Suprapubic skin (tissue), 4 donors: ENCODE data around the gene ANKRD1. TPM values are rescaled to one million over a fixed set of nuclear protein-coding genes. Genes with fewer than 3 reads are reported as not detected.

ENCODE experiments used
- DNase-seq, 2 donors: peaks; one replicate each; pipeline ENCODE4 v3.0.0-alpha.2; 2019; ENCODE audit warnings: low spot score in 2 of 2
- H3K27ac ChIP-seq: fragments of 200-600 bp; sonication (generic); one replicate; pipeline ENCODE4 v1.5.1; 2019
- H3K27me3 ChIP-seq: fragments of 200-600 bp; sonication (generic); one replicate; pipeline ENCODE4 v1.5.1; 2019
- H3K36me3 ChIP-seq: fragments of 200-600 bp; sonication (generic); one replicate; pipeline ENCODE4 v1.5.1; 2019
- H3K4me1 ChIP-seq: fragments of 200-600 bp; sonication (generic); one replicate; pipeline ENCODE4 v1.5.1; 2019
- H3K4me3 ChIP-seq: fragments of 200-600 bp; sonication (generic); one replicate; pipeline ENCODE4 v1.5.1; 2019; ENCODE audit warnings: mild to moderate bottlenecking
- H3K9me3 ChIP-seq: fragments of 200-600 bp; sonication (generic); one replicate; pipeline ENCODE4 v1.5.1; 2019
- EP300 ChIP-seq: sonication (generic); formaldehyde crosslinking; IDR thresholded peaks from one replicate; pipeline ENCODE4 v1.6.1; 2017; ENCODE audit warnings: antibody characterized with exemption
- POLR2A ChIP-seq, 2 donors: fragments of 450-650 bp; IDR thresholded peaks; one replicate each; pipeline ENCODE4 v1.6.1; 2017; ENCODE audit warnings: antibody characterized with exemption in 2 of 2, mild to moderate bottlenecking in 2 of 2, moderate library complexity in 2 of 2
- POLR2AphosphoS5 ChIP-seq, 3 donors: sonication (generic); formaldehyde crosslinking; IDR thresholded peaks; one replicate each; pipeline ENCODE4 v1.6.1; 2017; ENCODE audit warnings: antibody characterized with exemption in 3 of 3
- WGBS: methylation state at CpG from one replicate; pipeline ENCODE4 v1.1.5; 2018; 5-methylcytosine and 5-hydroxymethylcytosine counted together
- total RNA-seq, 4 donors: library from RNA; depleted of rRNA; stranded (reverse); fragments of >200 nt; gene quantifications; one replicate each; pipeline ENCODE4 v1.1.0, GENCODE V29; 2016
- TF ChIP-seq, protein P1 (sequence below), 2 donors: fragments of 200-600 bp in 1 of 2; fragments of 450-650 bp in 1 of 2; sonication (generic) in 1 of 2; IDR thresholded peaks; one replicate each; pipeline ENCODE4 v1.5.1; 2016 to 2019; ENCODE audit warnings: antibody characterized with exemption in 2 of 2, mild to moderate bottlenecking in 1 of 2, moderate library complexity in 1 of 2

The ANKRD1 gene
- under 1 TPM in 1 of 4 donors, not detected in 3; 0.30 TPM for total RNA-seq

DNA sequence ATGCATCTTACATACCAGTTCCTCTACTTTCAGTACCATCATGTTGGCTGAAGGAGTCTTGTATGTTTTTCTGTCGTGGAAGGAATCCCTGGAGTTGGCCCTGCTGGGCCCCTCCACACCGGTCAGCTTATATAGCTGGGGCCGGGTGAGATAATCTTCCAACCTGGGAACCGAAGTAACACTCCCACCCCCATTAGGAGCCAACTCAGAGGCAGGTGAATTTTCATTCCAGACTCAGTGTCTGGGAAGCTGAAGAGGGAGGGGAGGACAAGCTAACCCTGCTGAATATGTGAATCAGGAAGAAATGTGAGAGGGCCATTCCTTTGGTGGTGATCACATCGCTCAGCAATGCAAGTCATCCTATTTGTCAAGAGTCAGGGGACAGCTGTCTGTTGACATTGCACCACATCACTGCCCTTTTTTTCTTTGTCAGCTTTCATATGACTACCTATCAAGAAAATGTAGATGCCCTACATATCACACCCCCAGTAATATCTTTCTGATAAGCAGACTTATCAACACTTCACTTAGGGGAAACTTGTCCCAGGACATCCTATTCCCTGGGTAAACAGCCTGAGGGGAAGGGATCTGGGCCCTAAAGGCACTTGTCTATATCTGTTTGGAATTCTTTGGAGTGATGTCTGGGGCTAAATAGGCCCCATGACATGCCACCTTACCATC, at the start of gene ANKRD1:
TSS of gene ANKRD1 (minus strand) at position 102 of the 681 bp plus-strand sequence. CDS start at position 42, 60 bp downstream.
- DNase-seq = no peak
- Histone ChIP-seq H3K4me1 (no peaks in the 10 kb centered on the region), H3K4me3 (no peak within 1 kb of the TSS), H3K27me3 (no peaks in the 10 kb centered on the region), H3K9me3 (no peaks in the 10 kb centered on the region), H3K36me3 (no peaks in the 10 kb centered on the region), H3K27ac (no peak within 1 kb of the TSS)
- TF ChIP-seq, protein P1, sequence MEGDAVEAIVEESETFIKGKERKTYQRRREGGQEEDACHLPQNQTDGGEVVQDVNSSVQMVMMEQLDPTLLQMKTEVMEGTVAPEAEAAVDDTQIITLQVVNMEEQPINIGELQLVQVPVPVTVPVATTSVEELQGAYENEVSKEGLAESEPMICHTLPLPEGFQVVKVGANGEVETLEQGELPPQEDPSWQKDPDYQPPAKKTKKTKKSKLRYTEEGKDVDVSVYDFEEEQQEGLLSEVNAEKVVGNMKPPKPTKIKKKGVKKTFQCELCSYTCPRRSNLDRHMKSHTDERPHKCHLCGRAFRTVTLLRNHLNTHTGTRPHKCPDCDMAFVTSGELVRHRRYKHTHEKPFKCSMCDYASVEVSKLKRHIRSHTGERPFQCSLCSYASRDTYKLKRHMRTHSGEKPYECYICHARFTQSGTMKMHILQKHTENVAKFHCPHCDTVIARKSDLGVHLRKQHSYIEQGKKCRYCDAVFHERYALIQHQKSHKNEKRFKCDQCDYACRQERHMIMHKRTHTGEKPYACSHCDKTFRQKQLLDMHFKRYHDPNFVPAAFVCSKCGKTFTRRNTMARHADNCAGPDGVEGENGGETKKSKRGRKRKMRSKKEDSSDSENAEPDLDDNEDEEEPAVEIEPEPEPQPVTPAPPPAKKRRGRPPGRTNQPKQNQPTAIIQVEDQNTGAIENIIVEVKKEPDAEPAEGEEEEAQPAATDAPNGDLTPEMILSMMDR (IDR thresholded peaks at IDR 0.05) = no peak
- TF ChIP-seq POLR2AphosphoS5 (IDR thresholded peaks at IDR 0.05) (no peak), POLR2A (IDR thresholded peaks at IDR 0.05) (no peak), EP300 (no peak)
- WGBS = 69% methylated on average over 5 of the region's 5 CpGs

DNA sequence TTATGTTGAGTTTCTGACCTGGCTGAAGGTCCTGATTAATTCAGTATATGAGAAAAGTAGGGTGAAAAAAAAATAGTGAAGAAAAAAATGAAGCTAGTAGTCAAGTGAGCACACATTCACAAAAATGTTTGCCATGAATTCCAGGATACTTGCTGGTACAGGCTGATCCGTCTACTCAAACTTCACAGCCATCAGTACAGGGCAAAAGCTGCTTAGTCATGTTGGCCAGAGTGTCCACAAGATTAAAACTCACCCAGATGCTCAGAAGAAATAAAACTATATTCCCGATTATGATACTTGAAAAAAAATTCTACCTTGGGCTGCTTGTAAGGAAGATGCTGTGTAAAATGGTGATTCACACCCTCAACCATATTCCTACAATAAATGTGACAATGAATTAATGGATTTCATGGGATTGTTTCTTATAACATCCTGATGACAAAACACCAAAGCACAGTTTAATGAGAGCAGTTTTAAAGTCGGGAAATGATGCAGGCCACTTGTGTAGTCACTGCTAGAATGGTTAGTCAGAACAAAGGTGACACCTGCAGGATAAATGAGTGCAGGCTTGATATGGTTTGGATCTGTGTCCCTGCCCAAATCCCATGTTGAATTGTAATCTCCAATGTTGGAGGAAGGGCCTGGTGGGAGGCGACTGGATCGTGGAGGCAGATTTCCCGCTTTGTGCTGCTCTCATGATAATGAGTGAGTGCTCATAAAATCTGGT, 49.2 kb upstream of the ANKRD1 start:
- DNase-seq = no peak
- Histone ChIP-seq H3K9me3 (no peaks in the 10 kb centered on the region), H3K4me3 (no peak overlapping the region), H3K4me1 (no peaks in the 10 kb centered on the region), H3K36me3 (no peaks in the 10 kb centered on the region), H3K27ac (no peak overlapping the region), H3K27me3 (no peaks in the 10 kb centered on the region)
- TF ChIP-seq POLR2A (IDR thresholded peaks at IDR 0.05) (no peak), EP300 (no peak), POLR2AphosphoS5 (IDR thresholded peaks at IDR 0.05) (no peak)
- TF ChIP-seq, protein P1 (IDR thresholded peaks at IDR 0.05) = no peak
- 84% methylated on average over 6 of the region's 6 CpGs for WGBS

GRCh38 chr10:90969121-90969534, 48.2 kb upstream of the ANKRD1 start:
- Histone ChIP-seq H3K36me3 (no peaks in the 10 kb centered on the region), H3K9me3 (no peaks in the 10 kb centered on the region), H3K4me3 (no peak overlapping the region), H3K4me1 (peaks cover 4% of the 10 kb centered on the region), H3K27ac (no peak overlapping the region), H3K27me3 (no peaks in the 10 kb centered on the region)
- 52% methylated on average over 5 of the region's 5 CpGs for WGBS
- TF ChIP-seq POLR2A (IDR thresholded peaks at IDR 0.05) (no peak), POLR2AphosphoS5 (IDR thresholded peaks at IDR 0.05) (no peak), EP300 (no peak)
- TF ChIP-seq, protein P1 (IDR thresholded peaks at IDR 0.05) = no peak
- no peak for DNase-seq

DNA sequence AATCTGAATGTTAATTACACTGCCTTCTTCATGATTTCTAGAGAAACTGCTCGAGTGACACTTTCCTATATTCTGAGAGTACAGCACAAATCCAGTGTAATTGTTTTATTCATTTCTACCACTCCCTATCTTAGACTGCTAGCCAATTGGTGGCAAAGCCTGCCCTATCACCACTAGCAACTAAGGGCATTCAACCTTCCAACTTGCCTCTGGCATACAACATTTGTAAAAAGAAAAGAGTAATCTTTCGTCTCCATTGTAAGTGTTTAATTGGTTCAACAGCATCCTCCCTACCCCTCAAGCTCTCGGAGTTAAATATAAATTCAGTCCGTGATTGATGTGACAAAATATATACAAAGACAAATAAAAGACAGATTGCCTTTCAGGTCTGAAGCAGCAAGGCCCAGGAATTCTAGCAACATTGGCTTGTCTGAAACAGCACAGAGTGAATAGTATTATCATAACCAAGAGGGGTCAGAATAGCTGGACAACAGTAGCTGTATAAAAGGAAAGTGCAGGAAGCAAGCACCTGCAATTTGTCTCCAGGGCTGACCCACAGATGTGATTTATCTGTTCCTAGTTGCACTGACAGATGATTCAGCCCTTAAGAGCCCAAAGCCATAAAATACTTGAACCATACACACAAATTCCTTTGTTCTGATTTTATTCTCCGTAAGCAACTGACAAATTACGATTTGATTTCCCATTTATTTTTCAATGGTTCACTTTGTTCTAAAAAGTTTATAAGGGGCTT, 47.6 kb upstream of the ANKRD1 start:
- Histone ChIP-seq H3K27me3 (no peaks in the 10 kb centered on the region), H3K27ac (no peak overlapping the region), H3K36me3 (no peaks in the 10 kb centered on the region), H3K4me3 (no peak overlapping the region), H3K4me1 (peaks cover 4% of the 10 kb centered on the region), H3K9me3 (no peaks in the 10 kb centered on the region)
- TF ChIP-seq EP300 = no peak
- TF ChIP-seq POLR2AphosphoS5 (IDR thresholded peaks at IDR 0.05) = no peak
- TF ChIP-seq, protein P1 (IDR thresholded peaks at IDR 0.05) = no peak
- no peak for TF ChIP-seq POLR2A (IDR thresholded peaks at IDR 0.05)
- 36% methylated on average over 6 of the region's 6 CpGs for WGBS
- no peak for DNase-seq

GRCh38 chr10:90967865-90968264, 47.0 kb upstream of the ANKRD1 start:
- H3K9me3 ChIP-seq = no peaks in the 10 kb centered on the region
- H3K4me3 ChIP-seq = no peak overlapping the region
- no peaks in the 10 kb centered on the region for H3K36me3 ChIP-seq
- H3K27ac ChIP-seq = no peak overlapping the region
- H3K4me1 ChIP-seq = peaks cover 4% of the 10 kb centered on the region
- DNase-seq = no peak
- WGBS = 81% methylated on average over 3 of the region's 3 CpGs
- H3K27me3 ChIP-seq = no peaks in the 10 kb centered on the region
- TF ChIP-seq POLR2A (IDR thresholded peaks at IDR 0.05) = no peak
- no peak for TF ChIP-seq EP300
- no peak for TF ChIP-seq POLR2AphosphoS5 (IDR thresholded peaks at IDR 0.05)
- TF ChIP-seq, protein P1 (IDR thresholded peaks at IDR 0.05) = no peak
